Measurements from ENCODE around the gene C21orf91.

C21orf91 gene

DNA sequence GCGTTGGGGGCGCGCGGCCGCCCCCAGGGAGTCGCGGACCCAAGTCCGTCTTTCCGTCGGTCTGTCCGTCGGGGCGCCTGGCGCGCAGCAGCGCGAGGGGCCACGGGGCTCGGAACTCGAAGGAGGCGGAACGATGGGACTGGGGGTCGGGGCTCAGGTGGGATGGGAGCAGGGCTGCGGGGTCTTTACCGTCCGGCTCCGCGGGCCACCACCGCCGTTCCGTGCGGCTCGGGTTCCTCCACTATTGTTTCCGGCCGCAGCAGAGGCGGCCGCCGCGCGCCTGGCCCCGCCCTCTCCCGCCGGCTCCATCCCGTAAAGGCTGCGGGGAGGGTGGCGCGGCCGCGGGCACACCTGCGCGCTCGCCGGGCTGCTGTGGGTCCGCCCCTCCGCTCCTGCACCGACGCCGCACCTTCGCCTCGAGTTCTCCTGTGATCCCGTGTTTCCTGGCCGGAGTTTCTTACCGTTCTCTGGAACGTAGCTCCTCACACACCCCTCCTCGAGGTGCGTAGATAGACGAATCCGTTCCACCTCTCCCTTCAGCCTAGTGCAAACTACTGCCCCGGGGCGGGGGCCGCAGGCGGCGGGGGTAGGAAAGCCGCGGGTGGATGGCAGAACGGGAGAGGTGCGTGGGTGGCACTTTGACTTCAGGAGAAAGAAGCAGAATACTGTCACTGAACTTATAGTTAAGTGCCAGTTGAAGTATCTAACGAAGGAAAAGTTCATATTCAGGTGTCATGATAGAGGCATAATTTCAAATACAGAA lies at the start of gene C21orf91:
C21orf91 (minus strand) TSS at position 243 of the 763 bp plus-strand sequence. CDS start 1,038 bp downstream, outside the sequence.
- DNase-seq: peak; percentile 65

DNA sequence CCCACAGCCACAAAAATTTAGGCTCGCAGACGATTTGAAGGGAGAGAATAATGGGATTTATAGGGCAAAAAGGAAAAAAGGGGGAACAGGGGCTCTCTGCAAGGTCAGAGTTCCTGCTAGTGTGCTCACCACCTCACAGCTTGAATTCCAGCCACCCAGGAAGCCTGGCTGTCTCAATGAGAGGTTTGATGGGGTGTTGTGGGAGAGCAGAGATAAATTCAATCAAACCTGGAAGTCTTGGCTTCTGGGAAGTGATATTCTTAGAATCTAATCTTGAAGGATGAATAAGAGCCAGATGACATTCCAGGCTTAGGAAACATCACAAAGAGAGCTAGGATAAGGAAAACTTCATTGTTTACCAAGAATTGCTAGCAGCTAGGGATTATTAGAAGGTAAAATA lies 47.4 kb upstream of the C21orf91 start:
- no peak for DNase-seq

DNA sequence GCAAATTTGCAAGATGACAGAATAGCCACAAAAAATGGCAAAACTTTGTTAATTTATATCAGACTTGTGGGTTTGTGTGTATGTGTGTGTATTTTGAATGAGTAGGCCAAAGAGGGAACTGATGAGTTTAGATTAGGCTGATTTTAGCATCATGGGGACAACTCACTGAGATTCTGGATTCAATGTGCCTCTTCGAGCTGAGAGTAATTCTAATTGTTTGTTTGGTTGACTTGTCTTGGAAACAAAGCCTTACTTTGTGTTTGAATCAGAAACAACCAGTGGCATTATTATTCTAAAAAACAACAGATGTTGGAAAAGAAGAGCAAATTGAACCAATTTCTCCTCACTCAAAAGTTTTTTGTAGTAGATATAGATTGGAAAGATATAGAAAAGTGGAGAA lies 40.5 kb upstream of the C21orf91 start:
- DNase-seq: no peak

DNA sequence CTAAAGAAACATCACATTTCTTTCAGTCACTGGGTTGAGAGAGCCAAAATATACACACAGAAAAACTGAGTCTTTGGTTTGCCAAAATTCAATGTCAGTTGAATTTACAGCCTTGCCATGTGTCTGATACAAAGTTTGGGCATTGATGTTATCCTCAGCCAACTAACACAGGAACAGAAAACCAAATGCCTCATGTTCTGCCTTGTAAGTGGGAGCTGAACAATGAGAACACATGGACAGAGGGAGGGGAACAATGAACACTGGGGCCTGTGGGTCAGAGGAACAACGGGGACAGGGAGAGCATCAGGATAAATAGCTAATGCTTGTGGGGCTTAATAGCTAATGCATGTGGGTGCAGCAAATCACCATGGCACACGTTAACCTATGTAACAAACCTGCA lies 39.6 kb upstream of the C21orf91 start:
- DNase-seq: no peak

GRCh38 chr21:17854745-17855144 lies 35.6 kb upstream of the C21orf91 start:
- no peak for DNase-seq

DNA sequence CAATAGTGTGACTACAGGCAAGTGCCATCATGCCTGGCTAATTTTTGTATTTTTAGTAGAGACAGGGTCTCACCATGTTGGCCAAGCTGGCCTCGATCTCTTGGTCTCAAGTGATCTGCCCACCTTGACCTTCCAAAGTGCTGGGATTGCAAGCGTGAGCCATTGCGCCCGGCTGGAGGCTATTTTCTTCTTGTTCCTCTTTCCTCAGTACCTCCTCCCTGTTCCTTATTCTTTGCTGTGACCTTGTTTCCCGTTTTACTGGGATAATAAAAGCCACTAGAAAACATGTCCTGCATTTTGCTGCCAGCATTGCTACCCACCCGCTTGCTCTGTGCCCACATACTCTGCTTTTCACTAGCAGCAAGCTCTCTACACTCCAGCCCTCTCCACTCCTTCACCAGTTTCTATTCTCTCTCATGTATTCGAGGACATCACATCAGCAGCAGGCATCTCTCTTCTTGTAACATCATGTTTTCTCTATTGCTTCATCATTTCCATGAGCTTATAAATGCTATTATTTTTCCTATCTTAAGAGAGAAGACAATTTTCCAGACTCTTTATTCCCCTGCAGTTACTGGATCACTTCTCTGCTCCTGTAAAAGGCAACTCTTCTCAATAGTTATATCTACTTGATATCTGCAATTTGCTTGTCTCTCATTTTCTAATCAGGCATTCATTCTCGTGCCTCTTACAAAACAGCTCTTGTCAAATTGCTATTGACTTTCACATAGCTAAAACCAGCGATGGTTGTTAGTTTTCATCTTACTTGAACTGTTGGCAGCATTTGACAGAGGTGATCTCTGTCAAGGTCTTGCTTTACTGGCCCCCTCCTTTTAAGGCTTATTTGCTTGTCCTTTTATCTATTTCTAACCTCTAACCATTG lies 34.5 kb upstream of the C21orf91 start:
- no peak for DNase-seq

GRCh38 chr21:17848228-17848627 lies 29.1 kb upstream of the C21orf91 start:
- DNase-seq: no peak

DNA sequence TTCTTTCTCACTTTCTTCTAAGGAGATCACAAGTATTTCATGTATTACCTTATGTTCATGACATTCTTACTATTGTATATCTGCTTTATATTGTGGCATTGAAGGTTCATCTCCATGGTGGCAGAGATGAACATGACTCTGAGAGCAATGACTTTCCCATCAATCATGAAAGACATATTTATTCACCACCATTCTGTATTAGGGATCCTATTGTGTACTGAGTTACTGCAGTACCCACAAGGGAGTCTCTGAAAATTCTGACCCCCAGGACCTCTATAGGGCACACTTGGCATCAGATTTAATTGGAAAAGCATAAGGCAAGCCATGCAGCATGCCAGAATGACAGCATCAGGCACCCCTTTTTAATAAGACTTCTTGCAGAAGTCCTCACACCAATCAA lies 21.9 kb upstream of the C21orf91 start:
- no peak for DNase-seq

DNA sequence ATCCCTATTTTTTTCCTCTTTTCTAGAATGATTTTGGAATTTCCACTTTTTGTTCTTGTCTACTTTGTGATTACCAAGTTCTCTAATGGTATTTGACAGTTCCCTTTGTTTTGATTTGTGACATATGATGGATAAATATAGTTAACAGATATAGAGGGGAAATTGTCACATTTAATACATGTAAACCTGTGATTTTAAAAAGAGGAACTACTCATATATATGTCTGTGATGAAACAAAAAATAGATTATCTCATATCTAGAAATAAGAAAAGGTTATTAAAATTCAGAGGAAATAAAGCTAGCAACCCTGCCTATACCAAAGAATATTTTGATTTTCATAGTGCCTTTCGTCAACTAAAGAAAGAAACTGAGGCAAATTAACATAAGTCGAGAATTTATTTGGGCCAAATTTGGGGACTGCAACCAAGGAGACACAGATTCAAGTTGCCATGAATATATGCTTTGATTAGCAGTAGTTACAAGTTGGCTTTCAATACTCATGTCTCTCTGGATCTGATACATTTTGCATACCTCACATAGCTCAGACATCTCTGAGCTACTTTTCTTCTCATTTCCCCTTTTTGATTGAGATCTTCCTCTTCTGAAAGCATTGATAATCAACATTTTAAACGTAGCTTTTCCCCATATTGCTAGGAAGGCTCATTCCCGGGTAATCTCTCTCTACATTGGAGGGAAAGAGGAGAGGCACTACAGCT lies 15.6 kb upstream of the C21orf91 start:
- DNase-seq: no peak

GRCh38 chr21:17829472-17829871 lies 10.3 kb upstream of the C21orf91 start:
- DNase-seq: no peak

GRCh38 chr21:17828223-17828622 lies 9.1 kb upstream of the C21orf91 start:
- no peak for DNase-seq

GRCh38 chr21:17823846-17824245 lies 4.7 kb upstream of the C21orf91 start:
- no peak for DNase-seq

GRCh38 chr21:17821121-17821520 lies 2.0 kb upstream of the C21orf91 start:
- no peak for DNase-seq

GRCh38 chr21:17819877-17820229 lies 697 bp upstream of the C21orf91 start:
- DNase-seq: peak; percentile 65

DNA sequence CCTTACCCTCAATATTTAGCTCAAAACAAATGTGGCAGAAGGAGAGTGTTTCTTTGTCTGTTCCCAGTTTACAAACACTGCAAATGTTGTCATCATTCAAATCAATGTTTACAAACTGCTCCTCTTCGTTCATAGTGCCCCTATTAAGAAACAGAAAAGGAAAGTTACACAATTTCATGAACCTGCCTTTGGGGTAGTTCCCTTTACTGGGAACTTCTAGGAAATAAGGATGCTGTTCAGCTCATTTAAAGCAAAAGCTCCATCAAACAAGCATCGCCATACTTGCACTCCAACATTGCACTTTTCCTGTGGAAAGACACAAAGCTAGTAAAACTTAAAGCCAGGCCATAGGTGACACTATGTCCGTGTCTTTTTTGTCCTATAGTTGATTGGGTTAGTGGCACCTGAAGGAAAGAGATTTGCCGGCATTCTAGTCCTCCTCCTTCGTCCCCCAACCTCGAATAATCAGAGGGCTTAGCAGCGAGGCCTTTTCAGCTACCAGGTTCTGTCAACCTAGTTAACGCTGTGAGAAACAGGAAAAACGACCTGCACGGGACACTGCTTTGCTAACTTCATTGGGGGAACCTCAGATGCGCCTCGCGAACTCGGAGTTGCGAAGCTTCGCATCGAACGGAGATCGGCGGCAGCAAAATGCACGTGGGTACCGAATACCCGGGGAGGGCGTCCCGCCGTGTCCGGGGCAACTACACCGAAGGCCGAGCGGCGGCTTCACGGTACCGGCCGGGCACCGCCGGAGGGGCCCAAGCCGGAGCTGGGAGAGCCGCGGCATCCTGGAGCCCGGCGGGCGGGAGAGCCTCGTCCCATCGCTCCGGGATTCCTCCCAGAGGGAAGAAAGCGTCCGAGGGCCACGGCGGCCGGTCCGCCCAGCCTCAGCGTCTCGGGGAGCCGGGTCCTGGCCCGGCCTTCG lies 706 bp downstream of the C21orf91 start:
- DNase-seq: no peak

DNA sequence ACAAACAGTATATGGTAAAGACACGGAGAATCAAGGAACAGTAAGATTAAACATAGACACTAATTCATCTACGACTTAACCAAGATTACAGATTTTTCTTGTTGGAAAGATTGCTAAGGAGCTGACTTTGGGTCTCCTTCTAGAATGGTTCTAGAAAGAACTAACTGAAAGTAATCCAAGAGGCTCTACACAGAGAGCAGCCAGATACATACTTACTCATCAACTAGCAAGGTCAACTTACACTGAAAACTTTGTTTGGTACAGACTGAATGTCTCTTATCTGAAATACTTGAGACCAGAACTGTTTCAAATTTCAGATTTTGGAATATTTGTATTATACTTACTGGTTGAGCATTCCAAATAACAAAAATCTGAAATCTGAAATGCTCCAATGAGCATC lies 5.8 kb downstream of the C21orf91 start:
- DNase-seq: no peak

- no peak for DNase-seq
Measured at GRCh38 chr21:17805966-17806365, 13.2 kb downstream of the C21orf91 start.

DNA sequence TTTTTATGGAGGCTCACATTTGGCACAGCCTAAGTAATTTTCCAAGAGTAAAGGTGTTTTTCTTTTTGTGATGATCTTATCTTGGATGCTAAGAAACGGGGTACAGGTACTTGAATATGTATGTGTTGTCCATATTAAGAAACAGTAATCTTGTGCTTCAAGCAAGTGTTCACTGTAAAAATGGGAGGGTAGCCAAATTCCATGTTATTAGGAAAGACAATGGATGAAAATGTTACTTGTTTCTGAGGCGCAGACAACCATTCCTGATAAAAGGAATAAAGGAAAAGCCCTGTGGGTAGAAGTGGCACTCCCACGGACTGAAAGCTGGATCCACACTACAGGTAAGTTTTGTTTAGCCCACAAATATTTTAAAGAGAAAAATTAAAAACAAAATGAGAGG lies 15.6 kb downstream of the C21orf91 start:
- no peak for DNase-seq

DNA sequence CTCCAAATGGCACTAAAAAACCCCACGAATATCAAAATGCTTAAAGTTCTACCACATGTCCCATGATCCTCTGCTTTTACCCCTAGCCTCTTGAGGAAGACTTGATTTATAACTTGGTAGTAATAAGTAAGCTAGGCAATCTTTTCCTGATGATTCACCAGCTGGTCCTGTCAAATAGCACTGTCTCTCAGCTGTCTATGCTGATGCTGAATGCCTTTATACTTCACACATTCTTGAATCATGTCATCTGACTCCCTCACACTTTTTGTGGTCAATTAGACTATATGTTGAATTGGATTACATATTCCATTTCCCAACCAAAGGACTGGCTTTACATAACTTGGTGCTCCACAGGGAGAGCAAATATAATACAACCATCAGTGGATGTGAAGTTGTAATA lies 16.6 kb downstream of the C21orf91 start:
- DNase-seq: no peak

DNA sequence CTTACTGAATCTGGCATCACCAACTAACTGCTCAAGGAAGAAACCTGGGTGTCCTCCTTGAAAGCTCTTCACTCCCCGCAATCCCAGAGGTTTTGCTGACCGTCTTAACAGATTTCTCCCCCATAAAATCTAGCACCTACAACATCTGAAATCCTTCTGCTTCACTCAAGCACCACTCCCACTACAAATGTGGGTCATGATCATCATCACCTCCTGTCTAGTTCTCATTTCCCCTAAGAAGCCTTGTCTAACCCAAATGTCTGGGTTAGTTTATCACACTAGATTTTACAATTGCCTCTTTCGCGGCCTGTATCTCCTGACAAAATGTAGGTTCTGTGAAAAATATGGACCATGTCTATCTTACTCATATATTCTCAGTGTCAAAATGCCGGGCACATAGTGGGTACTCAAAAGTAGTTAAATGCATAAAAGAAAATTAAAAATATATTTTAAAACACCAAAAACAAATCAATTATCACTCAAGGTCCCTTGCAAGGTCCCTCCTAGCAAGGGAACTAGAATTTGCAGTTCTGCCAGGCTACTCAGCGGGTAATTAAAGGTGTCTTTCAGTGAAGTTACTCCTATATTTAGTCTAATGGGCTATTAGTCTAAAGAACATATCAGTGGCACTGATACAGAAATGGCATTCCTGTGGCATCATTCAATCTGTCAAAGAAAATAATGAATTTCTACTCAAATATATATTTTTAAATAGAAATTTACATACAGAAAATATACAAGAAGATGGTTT lies 19.6 kb downstream of the C21orf91 start:
- DNase-seq: no peak

- peak; percentile 38 for DNase-seq
Measured at GRCh38 chr21:17798796-17799195, 20.4 kb downstream of the C21orf91 start.

DNA sequence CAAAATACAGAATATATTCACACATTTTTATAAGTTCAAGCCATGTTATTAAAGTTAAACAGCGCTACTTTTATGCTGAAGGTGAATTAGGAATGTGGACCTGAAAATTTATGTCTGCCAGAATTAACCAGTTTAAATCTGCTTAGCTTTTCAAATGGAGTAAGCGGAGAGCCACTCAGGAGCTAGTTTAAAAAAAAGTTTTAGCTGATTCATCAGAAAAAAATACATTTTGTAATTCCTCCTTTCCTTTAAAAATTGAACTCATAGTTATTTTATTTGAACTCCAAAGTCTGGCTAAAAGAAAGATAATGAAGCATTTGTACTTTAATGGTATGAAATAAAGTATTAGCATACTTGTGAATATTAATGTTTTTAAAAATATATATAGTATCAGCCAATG lies 21.2 kb downstream of the C21orf91 start:
- no peak for DNase-seq
